Measurements from ENCODE around the gene CES3.

Gene CES3

GRCh38 chr16:67001726-67002125 lies 40.7 kb downstream of the CES3 start:
- no peak overlapping the region for H3K4me3 ChIP-seq (ENCODE audit: low read length)
- DNase-seq (ENCODE audit: low read depth) = no peak
- no peak for TF ChIP-seq CTCF (conservative IDR thresholded peaks at IDR 0.05; ENCODE audit: low read depth, low read length)

- no peak for TF ChIP-seq CTCF (conservative IDR thresholded peaks at IDR 0.05; ENCODE audit: low read depth, low read length)
- no peak for DNase-seq (ENCODE audit: low read depth)
- H3K4me3 ChIP-seq (ENCODE audit: low read length) = no peak overlapping the region
These were observed 46.0 kb downstream of the CES3 start for GRCh38 chr16:67006930-67007658.

GRCh38 chr16:67009158-67009557 lies 48.1 kb downstream of the CES3 start:
- no peak for DNase-seq (ENCODE audit: low read depth)
- H3K4me3 ChIP-seq (ENCODE audit: low read length) = no peak overlapping the region
- TF ChIP-seq CTCF (conservative IDR thresholded peaks at IDR 0.05; ENCODE audit: low read depth, low read length) = no peak

GRCh38 chr16:67011274-67011673 lies 50.2 kb downstream of the CES3 start:
- H3K4me3 ChIP-seq (ENCODE audit: low read length) = no peak overlapping the region

GRCh38 chr16:67013233-67013822 lies 52.3 kb downstream of the CES3 start:
- peak overlapping the region; percentile 38 for H3K4me3 ChIP-seq (ENCODE audit: low read length)
- TF ChIP-seq CTCF (conservative IDR thresholded peaks at IDR 0.05; ENCODE audit: low read depth, low read length) = no peak

More at GRCh38 chr16:67011274-67011673, 50.2 kb downstream of the CES3 start:
- no peak for DNase-seq (ENCODE audit: low read depth)
- TF ChIP-seq CTCF (conservative IDR thresholded peaks at IDR 0.05; ENCODE audit: low read depth, low read length) = no peak

GRCh38 chr16:67013823-67014633 lies 53.0 kb downstream of the CES3 start:
- peak overlapping the region; percentile 38 for H3K4me3 ChIP-seq (ENCODE audit: low read length)
- peak; percentile 1 for TF ChIP-seq CTCF (conservative IDR thresholded peaks at IDR 0.05; ENCODE audit: low read depth, low read length)
- DNase-seq (ENCODE audit: low read depth) = no peak

More at GRCh38 chr16:67013233-67013822, 52.3 kb downstream of the CES3 start:
- no peak for DNase-seq (ENCODE audit: low read depth)
